HG03565 (cell line): ENCODE data around the gene MED22.
"Not testable (repeated sequence)": the region's sequence is repeated elsewhere in the genome, so short reads cannot be mapped to it uniquely, and the experiment has no call there.

ENCODE experiments used
- ATAC-seq: cut with Tn5 transposase; IDR thresholded peaks from one replicate; pipeline ENCODE4 v1.9.1; 2021; ENCODE audit warnings: mild to moderate bottlenecking, moderate library complexity; ENCODE audit not compliant: unreplicated experiment

Gene MED22

DNA sequence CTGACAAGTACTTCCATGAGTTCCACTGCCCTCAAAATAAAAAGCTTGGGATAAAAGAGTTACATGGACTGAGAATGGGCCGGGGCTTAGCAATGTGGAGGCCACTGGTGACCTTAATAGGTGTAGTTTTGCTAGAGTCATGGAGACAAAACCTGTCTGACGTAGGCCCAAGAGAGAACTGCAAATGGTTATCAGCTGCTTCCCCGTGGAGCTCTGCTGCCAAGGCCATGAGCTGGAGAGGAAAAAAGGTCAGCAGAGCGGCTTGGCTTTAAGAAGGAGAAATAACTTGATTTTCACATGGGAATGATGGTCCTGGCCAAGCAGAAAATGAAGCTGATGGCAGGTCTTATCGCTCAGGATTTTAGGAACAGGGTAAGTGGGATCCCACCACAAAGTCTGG lies 8.3 kb downstream of the MED22 start:
- no peak for ATAC-seq

DNA sequence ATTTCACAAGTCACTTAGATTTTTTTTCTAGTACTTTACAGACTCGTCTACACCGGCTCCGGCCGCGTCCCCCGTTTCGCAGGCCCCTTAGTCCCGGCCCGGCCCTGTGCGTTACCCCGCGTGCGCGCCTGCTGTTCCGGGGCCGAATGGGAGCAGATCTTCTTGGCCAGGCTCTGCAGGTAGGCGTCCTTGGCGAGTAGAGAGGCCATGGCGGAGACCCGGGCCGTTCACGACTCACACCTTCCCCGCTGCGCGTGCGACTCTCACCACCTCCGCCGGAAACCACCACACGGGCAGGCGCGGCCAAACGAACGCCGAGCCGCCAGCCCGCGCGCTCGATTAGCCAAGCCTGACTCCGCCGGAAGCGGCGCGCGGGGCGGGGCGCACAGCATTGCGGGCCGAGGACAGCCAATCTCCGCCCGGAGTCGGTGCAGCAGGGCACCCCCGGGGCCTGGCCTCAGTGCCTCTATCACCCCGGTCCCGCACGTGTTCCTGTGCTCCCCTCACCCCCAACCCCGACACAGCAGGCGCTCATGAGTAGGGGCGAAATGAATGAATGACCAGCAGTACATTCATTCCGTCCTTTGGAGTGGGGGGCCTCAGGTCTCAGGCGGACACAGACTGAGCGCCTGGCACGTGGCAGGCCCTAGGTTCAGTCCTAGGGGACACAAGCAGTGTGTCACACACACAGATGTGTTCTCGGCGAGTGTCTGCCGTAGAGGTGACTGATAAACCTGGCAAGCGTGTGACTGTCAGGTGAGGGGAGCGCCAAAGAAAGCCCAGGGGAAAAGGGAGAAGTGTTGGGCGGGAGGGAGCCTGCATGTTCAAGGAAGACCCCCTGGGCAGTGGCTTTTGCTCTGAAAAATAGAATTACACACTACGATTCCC lies 11.8 kb downstream of the MED22 start, which contains the start of gene SURF6:
TSS of gene SURF6 (minus strand) at position 265 of the 888 bp plus-strand sequence. CDS start at position 209, 56 bp downstream.
- peak; percentile 73 for ATAC-seq

DNA sequence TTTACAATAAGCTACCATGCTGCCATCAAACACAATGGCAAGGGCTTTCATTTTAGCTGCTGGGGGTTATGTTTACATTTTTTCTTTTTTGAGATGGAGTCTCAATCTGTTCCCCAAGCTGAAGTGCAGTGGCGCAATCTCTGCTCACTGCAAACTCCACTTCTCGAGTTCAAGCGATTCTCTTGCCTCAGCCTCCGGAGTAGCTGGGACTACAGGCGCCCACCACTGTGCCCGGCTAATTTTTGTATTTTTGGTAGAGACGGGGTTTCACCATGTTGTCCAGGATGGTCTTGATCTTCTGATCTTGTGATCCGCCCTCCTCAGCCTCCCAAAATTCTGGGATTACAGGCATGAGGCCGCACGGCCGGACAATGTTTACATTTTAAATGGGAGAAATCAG lies 13.0 kb downstream of the MED22 start:
- ATAC-seq = not testable (repeated sequence)

DNA sequence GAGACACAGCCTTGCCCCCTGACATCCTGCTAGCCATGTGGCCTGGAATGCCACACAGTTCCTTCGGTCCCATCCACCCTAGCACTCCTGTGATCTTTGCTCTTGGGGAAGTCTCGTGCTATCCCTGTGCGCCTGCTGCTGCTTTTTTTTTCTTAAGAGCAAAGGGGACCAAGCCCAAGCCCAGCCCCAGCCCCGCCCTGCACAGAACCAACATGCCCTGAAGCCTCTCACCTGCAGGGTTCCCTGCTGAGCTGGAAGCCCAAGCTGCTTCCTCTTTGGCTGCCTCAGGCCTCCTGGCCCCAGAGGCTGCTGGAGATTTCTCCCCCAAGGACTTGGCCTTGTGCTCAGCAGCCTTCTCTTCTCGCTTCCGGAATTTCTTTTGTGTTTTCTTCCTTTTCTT lies 13.8 kb downstream of the MED22 start:
- ATAC-seq = no peak

DNA sequence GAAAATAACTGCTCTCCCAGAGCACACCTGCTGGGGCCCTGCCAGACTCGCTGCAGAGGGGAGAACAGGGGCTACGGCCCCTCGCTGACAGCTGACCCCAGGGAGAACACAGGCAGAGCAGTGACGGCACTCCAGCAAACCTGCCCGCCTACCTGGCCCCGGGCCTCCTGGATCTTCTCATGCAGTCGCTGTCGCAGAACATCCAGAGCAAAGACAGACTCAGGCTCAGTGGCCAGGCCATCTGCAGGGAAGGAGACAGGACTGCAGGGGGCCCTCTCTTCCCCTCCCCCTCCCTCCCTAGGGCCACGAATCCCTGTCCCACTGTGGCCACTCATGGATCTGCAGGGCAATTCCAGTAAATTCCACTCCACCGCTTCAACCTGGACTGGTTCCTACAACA lies 14.4 kb downstream of the MED22 start:
- ATAC-seq = no peak

DNA sequence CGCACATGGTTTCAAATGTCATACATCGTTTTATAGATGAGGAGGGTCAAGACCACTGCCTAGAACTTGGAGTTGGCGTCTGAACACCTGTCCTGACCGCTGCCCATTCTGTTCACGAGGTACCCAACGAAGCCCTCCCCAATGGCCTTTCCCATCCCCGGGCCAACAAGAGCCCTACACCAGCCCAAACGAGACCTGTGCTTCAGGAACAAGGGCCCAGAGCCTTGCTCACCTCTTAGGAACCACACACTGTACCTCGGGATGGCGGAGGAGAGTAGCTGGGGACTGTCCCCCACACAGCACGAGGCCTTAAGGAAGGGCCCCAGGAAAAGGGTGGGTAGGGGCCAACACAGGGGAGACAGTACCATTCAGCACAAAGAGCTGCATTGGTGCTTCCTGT lies 14.9 kb downstream of the MED22 start:
- no peak for ATAC-seq

DNA sequence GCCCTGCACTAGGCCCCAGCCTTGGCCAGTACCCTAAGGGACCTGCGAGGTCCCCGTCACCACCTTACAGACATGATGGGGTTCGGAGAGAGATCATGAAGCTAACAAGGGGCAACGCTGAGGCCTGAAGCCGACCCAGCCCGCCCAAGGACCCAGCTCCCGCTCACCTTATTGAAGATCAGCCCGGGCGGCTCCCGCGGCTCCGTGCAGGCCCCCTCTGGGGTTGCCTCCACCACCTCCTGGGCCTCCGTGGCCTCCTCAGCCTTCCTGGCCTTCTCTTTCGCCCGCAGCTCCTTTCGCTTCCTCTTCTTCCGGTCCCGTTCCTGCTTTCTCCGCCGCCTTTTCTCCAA lies 15.6 kb downstream of the MED22 start:
- no peak for ATAC-seq

DNA sequence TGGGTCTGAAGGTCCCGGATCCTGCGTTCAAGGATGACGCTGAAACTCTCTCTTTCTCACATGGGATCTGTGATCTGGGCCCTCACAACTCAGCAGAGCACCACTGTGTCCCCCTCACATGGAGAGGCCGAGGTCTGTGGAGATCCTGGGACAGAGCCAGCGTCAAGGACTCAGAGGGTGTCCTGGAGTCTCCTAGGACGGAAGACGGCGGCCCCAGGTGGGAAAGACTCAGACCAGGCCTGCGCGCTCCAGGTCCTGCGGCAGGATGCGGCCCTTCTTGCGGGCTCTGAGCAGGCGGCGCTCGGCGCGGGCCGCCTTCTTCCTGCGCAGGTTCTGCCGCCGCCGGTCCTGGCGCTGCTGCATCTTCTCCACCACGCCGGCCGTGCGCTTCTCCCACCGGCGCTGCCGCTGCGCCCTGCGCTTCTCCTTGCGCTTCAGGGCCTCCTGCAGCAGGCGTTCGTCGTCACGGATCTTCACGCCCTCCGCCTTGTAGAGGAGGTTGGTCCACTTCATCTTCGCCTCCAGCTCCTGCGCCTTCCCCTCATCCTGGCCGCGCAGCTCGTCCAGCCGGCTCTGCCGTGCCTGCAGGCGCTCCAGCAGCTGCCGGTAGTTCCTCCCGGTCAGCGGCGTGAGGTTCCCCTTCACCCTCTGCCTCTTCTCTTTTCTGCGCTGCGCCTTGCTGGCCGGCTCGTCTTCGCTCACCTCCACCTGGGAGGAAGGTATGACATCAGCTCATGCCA lies 16.1 kb downstream of the MED22 start:
- ATAC-seq = no peak

DNA sequence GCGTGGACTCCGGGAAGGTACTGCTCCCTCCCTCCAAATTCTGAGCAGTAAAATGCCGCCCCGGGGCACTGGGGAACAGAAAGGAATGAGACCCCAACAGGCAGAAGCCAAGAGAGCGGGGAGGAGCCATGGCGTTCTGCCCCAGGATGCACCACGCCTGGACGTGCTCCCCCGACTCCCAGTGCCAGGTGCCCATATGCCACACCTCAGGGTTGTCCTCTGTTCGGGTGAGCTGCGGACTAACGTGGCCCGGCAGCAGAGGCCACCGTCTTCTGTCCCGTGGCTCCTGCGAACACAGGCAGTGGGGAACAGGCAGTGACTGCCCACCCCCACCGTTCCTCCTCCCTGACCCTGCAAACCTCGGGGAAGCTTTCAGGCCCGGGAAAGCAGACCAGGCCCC lies 16.7 kb downstream of the MED22 start:
- ATAC-seq = no peak

DNA sequence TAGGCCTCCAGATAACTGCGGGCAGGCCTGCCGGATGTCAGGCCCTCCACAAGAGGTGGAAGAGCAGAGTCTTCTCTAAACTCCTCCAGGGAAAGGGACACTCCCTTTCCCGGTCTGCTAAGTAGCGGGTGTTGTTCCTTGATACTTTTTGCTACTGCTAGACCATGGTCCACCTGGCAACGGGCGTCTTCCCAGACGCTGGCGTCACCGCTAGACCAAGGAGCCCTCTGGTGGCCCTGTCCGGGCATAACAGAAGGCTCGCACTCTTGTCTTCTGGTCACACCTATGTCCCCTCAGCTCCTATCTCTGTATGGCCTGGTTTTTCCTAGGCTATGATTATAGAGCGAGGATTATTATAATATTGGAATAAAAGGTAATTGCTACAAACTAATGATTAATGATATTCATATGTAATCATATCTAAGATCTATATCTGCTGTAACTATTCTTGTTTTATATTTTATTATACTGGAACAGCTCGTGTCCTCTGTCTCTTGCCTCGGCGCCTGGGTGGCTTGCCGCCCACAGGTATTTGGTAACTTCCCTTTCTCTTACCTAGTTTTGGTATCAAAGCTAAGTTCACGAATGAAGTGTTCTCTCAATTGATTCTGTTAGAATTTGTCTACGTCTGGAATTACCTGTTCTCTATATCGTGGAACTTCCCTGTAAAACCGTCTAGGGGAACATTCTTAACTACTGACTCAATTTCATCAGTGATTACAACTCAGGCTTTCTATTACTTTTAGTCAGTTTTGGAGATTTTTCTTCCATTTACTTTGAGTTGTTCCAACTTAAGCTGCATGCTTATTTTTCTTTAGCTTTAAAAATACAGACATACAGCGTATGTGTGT lies 18.4 kb downstream of the MED22 start:
- not testable (repeated sequence) for ATAC-seq

DNA sequence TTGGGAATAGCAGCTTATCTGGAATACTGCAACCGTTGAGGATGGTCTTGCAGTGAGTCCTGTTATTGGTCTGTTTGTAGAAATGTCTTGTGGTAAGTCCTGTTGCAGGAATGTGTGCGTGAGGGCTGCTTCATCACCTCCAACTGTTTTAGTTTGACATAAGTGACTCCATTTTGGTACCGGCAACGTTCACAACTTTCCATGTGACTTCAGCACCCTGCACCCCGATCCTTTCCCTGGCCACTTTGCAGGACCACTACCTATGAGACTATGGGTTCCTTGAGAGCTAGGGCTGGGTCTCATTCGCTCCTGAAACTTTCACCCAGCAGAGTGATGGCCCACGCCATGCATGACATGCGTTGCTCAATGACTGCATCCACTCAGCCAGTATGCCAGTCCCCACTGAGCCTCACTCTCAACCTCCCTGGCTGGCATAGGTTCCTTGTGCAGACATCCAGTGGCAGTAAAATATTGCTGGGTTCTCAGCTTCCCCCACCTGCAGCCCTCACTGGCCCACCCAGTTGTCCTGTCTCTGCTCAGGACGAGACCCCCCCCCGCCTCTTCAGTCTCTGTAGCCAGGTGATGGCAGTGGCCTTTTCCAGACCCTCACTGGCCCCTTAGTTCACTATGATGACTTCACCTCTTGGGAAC lies 20.0 kb downstream of the MED22 start:
- ATAC-seq = no peak

DNA sequence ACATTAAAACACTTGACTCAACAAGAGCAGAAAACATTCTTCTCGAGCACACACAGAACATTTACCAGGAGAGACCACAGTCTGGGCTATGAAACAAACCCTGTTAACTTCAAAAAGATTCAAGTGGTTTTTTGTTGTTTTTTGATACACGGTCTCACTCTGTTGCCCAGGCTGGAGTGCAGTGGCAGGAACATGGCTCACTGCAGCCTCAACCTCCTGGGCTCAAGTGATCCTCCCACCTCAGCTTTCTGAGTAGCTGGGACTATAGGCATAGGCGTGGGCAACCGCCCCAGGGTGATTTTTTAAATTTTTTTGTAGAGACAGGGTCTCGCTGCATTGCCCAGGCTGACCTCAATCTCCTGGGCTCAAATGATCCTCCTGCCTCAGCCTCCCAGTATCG lies 20.9 kb downstream of the MED22 start:
- not testable (repeated sequence) for ATAC-seq

DNA sequence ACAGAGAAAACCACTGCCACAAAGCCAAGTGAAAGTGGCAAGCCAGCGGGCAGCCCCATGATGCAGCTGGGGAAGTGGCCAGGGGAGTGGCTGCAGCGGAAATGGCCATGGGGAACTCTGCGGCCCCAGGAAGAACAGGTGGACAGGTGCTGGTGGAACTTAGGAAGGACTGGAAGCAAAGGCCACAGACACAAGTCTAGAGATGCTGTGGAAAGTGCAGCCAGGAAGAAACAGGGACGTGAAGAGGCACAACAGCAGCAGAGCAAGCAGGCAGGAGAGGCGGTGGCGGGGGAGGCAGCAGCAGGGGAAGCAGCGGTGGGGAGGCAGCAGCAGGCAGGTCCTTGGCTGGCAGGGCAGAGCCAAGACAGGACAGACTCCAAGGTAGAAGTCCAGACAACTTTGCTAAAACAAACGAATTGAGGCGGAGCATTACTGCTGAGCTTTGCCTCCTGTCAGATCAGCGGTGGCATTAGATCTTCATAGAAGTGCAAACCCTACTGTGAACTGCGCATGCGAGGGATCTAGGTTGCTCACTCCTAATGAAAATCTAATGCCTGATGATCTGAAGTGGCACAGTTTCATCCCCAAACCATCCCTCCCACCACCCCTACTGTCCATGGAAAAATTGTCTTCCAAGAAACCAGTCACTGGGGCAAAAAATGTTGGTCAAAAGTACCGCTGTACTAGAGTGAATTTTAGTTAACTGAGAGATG lies 23.8 kb downstream of the MED22 start:
- ATAC-seq = no peak

DNA sequence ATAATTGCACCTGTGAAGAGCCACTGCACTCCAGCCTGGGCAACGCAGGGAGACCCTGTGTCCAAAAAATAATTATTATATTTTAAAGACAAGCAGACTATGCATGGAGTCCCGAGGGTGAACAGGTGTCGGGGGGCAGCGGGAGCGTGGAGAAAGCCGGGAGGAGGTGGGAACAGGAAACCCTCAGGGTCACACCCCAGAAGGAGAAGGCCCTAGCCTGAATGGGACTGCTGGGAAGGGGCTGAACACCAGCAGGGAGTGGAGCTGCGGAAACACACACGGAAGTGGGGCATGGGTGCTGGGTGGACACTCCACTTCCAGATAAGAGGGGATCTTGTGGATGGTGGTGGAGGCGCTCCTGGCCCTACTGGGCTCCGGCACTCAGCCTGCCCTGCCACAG lies 24.7 kb downstream of the MED22 start:
- no peak for ATAC-seq

DNA sequence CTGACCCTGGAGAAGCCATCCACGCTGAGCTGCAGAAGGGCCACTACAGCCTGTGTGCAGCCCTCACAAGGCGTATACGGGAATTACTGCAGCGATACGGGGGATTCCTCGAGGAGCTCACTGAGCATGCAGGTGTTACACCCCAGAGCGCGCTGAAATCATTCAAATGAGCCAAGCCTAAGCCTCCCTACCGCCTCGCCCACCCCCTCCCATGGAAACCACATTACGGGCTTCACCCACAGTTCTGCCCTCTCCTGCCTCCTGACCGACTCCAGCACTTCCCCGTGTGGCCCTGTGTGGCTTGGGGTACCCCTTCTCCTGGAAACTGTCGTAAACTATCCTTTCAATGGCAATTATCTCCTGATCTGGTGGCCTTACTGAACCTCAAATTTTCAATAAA lies 25.2 kb downstream of the MED22 start:
- no peak for ATAC-seq

DNA sequence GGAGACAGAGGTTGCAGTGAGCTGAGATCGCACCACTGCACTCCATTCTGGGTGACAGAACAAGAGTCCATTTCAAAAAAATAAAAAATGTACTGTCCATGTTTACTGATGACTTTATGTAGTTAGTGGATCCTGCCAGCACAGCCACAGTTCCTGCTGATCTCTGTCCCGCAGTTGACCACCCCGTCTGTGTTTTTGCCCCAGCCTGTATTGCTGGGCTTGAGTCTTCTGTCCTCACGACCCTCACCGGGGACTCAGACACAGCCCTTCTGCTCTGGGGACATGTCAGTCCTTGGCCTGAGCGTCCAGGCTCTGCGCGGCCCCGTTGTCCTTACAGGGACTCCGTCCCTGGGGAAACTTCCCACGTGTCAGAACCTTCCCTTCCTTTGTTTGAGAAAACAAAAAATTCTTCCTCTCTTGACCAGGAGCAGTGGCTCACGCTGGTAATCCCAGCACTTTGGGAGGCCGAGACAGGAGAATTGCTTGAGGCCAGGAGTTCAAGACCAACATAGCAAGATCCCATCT lies 26.5 kb downstream of the MED22 start:
- ATAC-seq = no peak

DNA sequence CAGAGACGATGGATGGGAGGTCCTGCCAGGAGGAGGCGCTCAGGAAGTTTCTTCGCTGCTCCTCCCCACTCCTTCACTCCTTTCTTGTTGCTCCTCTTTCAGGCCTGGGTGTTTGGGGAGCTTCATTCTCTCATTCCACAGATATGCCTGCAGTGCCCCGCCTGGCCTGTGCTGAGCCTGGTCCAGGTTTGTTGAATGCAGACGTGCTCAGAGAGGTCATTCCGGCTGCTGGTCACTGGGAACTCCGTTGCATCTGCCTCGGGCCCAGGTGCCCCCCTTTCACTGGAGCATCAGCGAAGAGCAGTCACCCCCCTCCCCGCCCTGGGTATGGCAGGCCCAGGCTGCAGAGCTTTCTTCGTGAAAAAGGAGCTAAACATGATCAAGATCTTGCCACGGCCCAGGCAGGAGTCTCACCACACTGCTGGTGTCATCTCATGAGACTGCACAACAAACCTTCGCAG lies 27.5 kb downstream of the MED22 start:
- ATAC-seq = no peak

DNA sequence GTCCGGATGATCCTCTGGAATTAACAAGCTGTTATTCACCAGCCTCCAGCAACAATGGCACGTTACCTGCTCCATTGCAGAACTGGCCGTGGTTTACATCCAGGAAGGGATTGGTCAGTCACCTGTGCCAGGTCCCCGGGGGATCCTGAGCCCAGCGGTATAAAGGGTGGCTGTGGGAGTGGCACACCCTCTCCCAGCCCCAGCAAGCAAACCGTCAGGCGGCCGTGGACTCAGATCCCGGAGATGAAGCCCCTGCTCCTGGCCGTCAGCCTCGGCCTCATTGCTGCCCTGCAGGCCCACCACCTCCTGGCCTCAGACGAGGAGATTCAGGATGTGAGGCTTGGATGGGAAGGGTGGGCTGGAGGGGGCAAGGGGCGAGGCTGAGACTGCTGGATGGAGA lies 30.4 kb downstream of the MED22 start:
- ATAC-seq = not testable (repeated sequence)

DNA sequence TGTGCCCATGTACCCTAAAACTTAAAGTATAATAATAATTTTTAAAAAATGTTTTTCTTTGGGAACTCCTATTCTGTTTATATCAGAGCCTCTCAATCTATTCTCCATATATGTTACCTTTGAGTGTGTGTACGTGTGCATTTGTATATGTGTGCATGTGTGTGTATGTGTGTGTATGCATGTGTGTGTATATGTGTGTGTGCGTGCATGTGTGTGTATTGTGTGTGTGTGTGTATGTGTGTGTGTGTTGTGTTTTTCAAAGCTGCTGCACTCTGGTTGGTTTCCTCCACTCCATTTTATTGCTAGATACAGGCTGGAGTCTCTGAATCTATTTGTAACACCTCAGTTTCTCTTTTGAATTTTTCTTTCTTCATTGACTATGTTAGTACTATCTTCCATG lies 31.9 kb downstream of the MED22 start:
- ATAC-seq = no peak

DNA sequence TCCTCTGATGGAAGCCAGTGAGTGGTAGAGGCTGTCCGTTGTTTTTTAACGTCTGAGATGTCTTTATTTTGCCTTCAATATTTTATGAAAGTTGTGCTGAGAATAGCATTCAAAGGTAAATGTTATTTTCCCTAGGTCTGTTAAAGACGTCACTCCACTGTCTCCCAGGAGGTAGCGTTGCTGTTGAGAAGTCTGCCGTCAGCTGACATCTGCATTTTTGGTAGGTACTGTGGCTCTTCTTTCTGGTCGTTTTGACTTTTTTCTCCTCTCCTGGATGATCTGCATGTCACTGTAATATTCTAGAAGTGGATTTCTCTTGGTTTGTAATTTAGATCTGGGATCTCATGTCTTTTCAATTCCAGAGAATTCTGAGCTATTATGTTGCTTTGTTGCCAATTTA lies 38.3 kb downstream of the MED22 start:
- ATAC-seq = no peak
